Mucosa of descending colon (tissue), 3 donors: ENCODE measurements around the gene INSC. TPM values are rescaled to one million over a fixed set of nuclear protein-coding genes. Genes with fewer than 3 reads are reported as not detected.
A peak's percentile ranks its signal among the peaks of the same experiment; 100 is the strongest.

Experiments
- ATAC-seq: fragments of 200-7000 bp; cut with Tn5 transposase; one replicate; pipeline ENCODE4 v1.9.1; 2020; ENCODE audit warnings: mild to moderate bottlenecking, moderate library complexity
- DNase-seq, 3 donors: peaks; one replicate each; pipeline ENCODE4 v3.0.0-alpha.2; 2020
- H3K36me3 ChIP-seq: fragments of 200-600 bp; one replicate; pipeline ENCODE4 v1.8.0; 2021; ENCODE audit warnings: low read depth, mild to moderate bottlenecking
- H3K4me1 ChIP-seq: fragments of 200-600 bp; one replicate; pipeline ENCODE4 v1.8.0; 2021; ENCODE audit warnings: low read depth, mild to moderate bottlenecking
- H3K4me3 ChIP-seq: fragments of 200-600 bp; one replicate; pipeline ENCODE4 v1.8.0; 2021; ENCODE audit warnings: mild to moderate bottlenecking
- H3K9me3 ChIP-seq: fragments of 200-600 bp; one replicate; pipeline ENCODE4 v1.8.0; 2021; ENCODE audit warnings: mild to moderate bottlenecking
- CTCF ChIP-seq: fragments of 200-600 bp; IDR thresholded peaks from one replicate; pipeline ENCODE4 v1.8.0; 2022; ENCODE audit warnings: antibody characterized with exemption, mild to moderate bottlenecking
- intact Hi-C, 2 donors: fragments of 100-400 bp; cut with DNase I in 1 of 2; cut with micrococcal nuclease in 1 of 2; formaldehyde crosslinking; loops; one replicate each; pipeline versions ENCODE4 v1.11.0 to v1.11.1; 2022; cut with DNase I, micrococcal nuclease
- total RNA-seq, 3 donors: library from RNA; stranded (reverse); fragmentation: NEBNext Ultra II Directional in 2 of 3; extraction: Animal tissue kit (Norgen Biotek cat#: 25700) in 2 of 3; gene quantifications; one replicate each; pipeline versions ENCODE4 v1.2.1 to v1.2.4, GENCODE V29; 2021 to 2023
- donor health status: DM: no; HTN: no; CAD: no; lungs with moderate emphysema.
- donor health status: DM: no; HTN: no; CAD: no.
- donor health status: DM: no; HTN: yes; CAD: no.

Gene INSC
- total RNA-seq, 3 donors from 2014 or later = 1.4 to 4.2 (median 2.6) TPM

GRCh38 chr11:15073361-15074205 lies 41.1 kb upstream of the INSC start, which contains the start of gene CALCB:
Gene CALCB, plus strand, starts transcription at chr11:15073593. Its CDS starts 1,126 bp downstream, at chr11:15074719.
- ATAC-seq (peak; percentile 13), DNase-seq (peak in 1 of 3 donors; percentile 6)
- intact Hi-C loops = no loop called here
- H3K4me1 ChIP-seq = peaks cover 18% of the 10 kb centered on the region
- TF ChIP-seq CTCF = no peak
- no peak within 1 kb of the TSS for H3K4me3 ChIP-seq
- peaks cover 4% of the 10 kb centered on the region for H3K9me3 ChIP-seq
- no peaks in the 10 kb centered on the region for H3K36me3 ChIP-seq

- Histone ChIP-seq H3K9me3 (peaks cover 4% of the 10 kb centered on the region), H3K4me1 (peaks cover 18% of the 10 kb centered on the region), H3K4me3 (no peak overlapping the region), H3K36me3 (no peaks in the 10 kb centered on the region)
- TF ChIP-seq CTCF = peak; percentile 46
- intact Hi-C loops = no loop called here
- ATAC-seq (peak; percentile 93), DNase-seq (peak; percentile 81 to 96 (median 91))
Measured at GRCh38 chr11:15074206-15075161, 40.2 kb upstream of the INSC start.

GRCh38 chr11:15075162-15075526 lies 39.6 kb upstream of the INSC start:
- no peak for DNase-seq
- Histone ChIP-seq H3K36me3 (no peaks in the 10 kb centered on the region), H3K4me1 (peaks cover 18% of the 10 kb centered on the region), H3K4me3 (no peak overlapping the region), H3K9me3 (no peaks in the 10 kb centered on the region)
- no peak for ATAC-seq
- intact Hi-C loops = no loop called here
- TF ChIP-seq CTCF = no peak

- TF ChIP-seq CTCF = no peak
- DNase-seq (no peak), ATAC-seq (no peak)
- Histone ChIP-seq H3K4me3 (no peak overlapping the region), H3K4me1 (no peaks in the 10 kb centered on the region), H3K9me3 (no peaks in the 10 kb centered on the region), H3K36me3 (no peaks in the 10 kb centered on the region)
- intact Hi-C loops = no loop called here
Measured at GRCh38 chr11:15091175-15091574, 23.5 kb upstream of the INSC start.

GRCh38 chr11:15091625-15092024 lies 23.1 kb upstream of the INSC start:
- no peaks in the 10 kb centered on the region for H3K36me3 ChIP-seq
- ATAC-seq = no peak
- no peak for TF ChIP-seq CTCF
- no peak overlapping the region for H3K4me3 ChIP-seq
- DNase-seq = no peak
- no peaks in the 10 kb centered on the region for H3K9me3 ChIP-seq
- intact Hi-C loops = no loop called here
- H3K4me1 ChIP-seq = no peaks in the 10 kb centered on the region
